ENCODE data around the gene SMURF1.

The SMURF1 gene

DNA sequence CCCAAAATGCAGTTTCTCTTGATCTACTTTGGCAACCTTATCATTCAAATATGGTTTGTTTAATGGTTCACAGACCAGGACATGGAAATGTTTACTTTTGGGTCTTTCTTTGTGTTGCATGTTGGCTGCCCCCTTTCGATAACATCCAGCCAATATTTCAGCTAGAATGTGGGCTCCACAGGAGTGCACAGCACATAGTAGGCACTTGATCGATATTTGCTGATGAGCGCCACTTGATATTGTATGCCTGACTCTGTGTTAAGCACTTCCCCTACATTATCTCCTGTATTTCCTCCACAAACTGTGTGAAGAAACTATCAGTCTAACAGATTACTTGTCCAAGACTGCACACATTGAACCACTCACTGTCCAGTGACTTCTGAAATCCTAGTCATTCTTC, 60.2 kb downstream of the SMURF1 start:
- Histone ChIP-seq H3K4me3 (ENCODE audit: low read depth, low read length) (no peak overlapping the region), H3K4me1 (ENCODE audit: control insufficient read depth, insufficient read depth, low read length, unreplicated experiment) (peaks cover 11% of the 10 kb centered on the region), H3K27me3 (ENCODE audit: insufficient read depth, low read length) (no peaks in the 10 kb centered on the region), H2AFZ (ENCODE audit: low read length, unreplicated experiment) (no peak overlapping the region), H3K27ac (ENCODE audit: low read depth, low read length) (0 out of 2 replicates have a peak overlapping the region, but pooled peaks have one; percentile 70), H3K36me3 (ENCODE audit: insufficient read depth, low read length) (peaks cover 6% of the 10 kb centered on the region), H3K79me2 (ENCODE audit: control insufficient read depth, insufficient read depth, low read length, unreplicated experiment) (peaks cover 80% of the 10 kb centered on the region)

DNA sequence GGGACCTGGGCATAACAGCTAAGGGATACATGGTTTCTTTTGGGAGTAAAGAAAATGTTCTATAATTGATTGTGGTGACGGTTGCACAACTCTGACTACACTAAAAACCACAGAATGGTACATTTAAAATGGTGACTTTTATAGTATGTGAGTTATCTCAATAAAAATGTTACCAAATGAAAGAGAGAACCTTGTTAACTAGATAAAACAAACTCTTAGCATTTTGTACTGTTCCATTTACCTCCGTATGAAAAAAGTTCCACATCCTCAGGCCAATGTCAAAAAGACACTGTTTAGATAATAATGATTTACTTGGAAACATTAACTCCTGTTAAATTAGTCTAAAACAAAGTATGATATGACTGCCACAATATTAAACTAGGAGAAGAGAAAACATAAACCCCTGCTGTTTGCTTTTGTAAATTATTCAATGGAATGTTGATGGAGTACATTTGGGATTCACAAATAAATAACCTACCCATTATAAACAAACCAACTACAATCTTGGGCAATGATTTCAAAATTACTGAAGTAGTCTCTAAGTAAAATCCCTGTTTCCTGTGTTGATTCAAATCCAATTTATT, 60.7 kb downstream of the SMURF1 start:
- Histone ChIP-seq H3K4me1 (ENCODE audit: control insufficient read depth, insufficient read depth, low read length, unreplicated experiment) (peaks cover 11% of the 10 kb centered on the region), H3K36me3 (ENCODE audit: insufficient read depth, low read length) (peaks cover 6% of the 10 kb centered on the region), H3K4me3 (ENCODE audit: low read depth, low read length) (peak overlapping the region; percentile 9; the same call in 1 of the 2 replicates), H3K27me3 (ENCODE audit: insufficient read depth, low read length) (no peaks in the 10 kb centered on the region), H3K27ac (ENCODE audit: low read depth, low read length) (peak overlapping the region; percentile 70), H2AFZ (ENCODE audit: low read length, unreplicated experiment) (no peak overlapping the region), H3K79me2 (ENCODE audit: control insufficient read depth, insufficient read depth, low read length, unreplicated experiment) (peaks cover 79% of the 10 kb centered on the region)

DNA sequence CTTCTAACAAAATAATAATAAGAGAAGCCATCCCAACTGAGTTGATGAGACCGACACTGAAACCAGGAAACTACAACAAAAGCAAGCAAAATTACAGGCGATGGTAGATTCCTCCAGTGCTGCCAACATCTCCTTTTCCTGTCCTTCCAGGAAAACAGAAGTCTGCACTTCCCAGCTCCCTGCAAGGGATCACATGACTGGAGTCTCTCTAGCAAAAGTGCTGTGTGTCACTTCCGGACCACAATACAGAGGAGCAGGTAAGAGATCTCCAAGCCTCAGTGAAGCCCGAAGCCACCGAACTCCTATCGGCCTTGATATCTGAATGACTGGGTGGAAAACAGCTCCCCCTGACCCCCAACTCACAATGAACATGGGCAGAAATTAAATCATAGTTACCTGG, 63.2 kb downstream of the SMURF1 start:
- no peak overlapping the region for H2AFZ ChIP-seq (ENCODE audit: low read length, unreplicated experiment)
- no peak overlapping the region for H3K27ac ChIP-seq (ENCODE audit: low read depth, low read length)
- peaks cover 11% of the 10 kb centered on the region for H3K4me1 ChIP-seq (ENCODE audit: control insufficient read depth, insufficient read depth, low read length, unreplicated experiment)
- no peaks in the 10 kb centered on the region for H3K27me3 ChIP-seq (ENCODE audit: insufficient read depth, low read length)
- H3K36me3 ChIP-seq (ENCODE audit: insufficient read depth, low read length), result peaks cover 6% of the 10 kb centered on the region; the same call in 1 of the 2 replicates
- no peak overlapping the region for H3K4me3 ChIP-seq (ENCODE audit: low read depth, low read length)
- H3K79me2 ChIP-seq (ENCODE audit: control insufficient read depth, insufficient read depth, low read length, unreplicated experiment), result peaks cover 74% of the 10 kb centered on the region

DNA sequence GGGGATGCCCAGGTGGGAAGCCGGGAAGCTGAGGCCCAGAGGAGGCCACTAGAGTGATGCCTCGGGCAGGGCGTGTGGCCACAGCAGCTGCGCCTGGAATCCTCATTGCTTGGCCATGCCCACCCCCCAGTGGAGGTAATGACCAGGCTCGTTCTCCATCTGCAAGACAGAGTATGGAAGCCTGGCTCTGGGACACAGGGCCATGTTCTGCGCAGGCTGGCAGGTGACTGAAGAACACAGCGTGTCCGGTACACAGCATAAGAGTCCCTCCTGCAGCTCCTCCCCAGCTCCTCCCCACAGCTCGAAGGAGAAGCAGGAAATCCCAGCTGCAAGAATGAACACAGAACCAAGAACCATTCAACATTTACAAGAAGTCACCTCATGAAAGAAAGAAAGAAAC, 64.8 kb downstream of the SMURF1 start:
- Histone ChIP-seq H3K79me2 (ENCODE audit: control insufficient read depth, insufficient read depth, low read length, unreplicated experiment) (peaks cover 76% of the 10 kb centered on the region), H3K27me3 (ENCODE audit: insufficient read depth, low read length) (no peaks in the 10 kb centered on the region), H3K36me3 (ENCODE audit: insufficient read depth, low read length) (peaks cover 6% of the 10 kb centered on the region; the same call in 1 of the 2 replicates), H3K4me1 (ENCODE audit: control insufficient read depth, insufficient read depth, low read length, unreplicated experiment) (peaks cover 11% of the 10 kb centered on the region), H3K4me3 (ENCODE audit: low read depth, low read length) (no peak overlapping the region), H2AFZ (ENCODE audit: low read length, unreplicated experiment) (no peak overlapping the region), H3K27ac (ENCODE audit: low read depth, low read length) (no peak overlapping the region)

DNA sequence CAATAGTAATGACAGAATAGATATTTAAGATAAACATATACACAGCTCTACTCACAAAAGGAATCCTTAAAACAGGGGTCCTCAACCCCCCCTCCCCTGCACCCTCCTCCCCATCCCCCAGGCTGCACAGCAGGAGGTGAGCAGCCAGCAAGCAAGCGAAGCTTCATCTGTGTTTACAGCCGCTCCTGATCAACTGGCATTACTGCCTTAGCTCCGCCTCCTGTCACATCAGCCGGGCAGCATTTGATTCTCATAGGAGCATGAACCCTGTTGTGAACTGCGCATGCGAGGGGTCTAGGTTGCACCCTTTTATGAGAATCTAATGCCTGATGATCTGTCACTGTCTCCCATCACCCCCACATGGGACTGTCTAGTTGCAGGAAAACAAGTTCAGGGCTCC, 65.5 kb downstream of the SMURF1 start:
- peaks cover 77% of the 10 kb centered on the region for H3K79me2 ChIP-seq (ENCODE audit: control insufficient read depth, insufficient read depth, low read length, unreplicated experiment)

DNA sequence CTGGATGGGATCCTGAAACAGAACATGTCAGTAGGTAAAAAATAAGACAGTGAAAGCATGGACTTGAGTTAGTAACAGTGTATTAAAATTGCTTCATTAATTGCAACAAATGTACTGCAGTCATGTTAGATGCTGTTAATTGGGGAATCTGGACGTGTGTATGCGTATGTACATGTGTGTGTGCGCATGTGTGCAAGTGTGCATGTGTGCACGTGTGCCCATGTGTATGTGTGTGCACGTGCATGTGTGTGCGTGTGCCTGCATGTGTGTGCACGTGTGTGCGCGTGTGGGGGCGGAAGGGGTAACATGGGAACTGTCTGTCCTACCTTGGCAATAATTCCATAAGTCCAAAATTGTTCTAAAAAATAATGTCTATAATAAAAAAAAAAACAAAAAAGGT, 67.3 kb downstream of the SMURF1 start:
- no peak overlapping the region for H3K27ac ChIP-seq (ENCODE audit: low read depth, low read length)
- H3K79me2 ChIP-seq (ENCODE audit: control insufficient read depth, insufficient read depth, low read length, unreplicated experiment), result peaks cover 79% of the 10 kb centered on the region

More for the DNA sequence above, 65.5 kb downstream of the SMURF1 start:
- Histone ChIP-seq H3K27me3 (ENCODE audit: insufficient read depth, low read length) (no peaks in the 10 kb centered on the region), H2AFZ (ENCODE audit: low read length, unreplicated experiment) (no peak overlapping the region), H3K4me3 (ENCODE audit: low read depth, low read length) (no peak overlapping the region), H3K4me1 (ENCODE audit: control insufficient read depth, insufficient read depth, low read length, unreplicated experiment) (peaks cover 5% of the 10 kb centered on the region), H3K27ac (ENCODE audit: low read depth, low read length) (no peak overlapping the region), H3K36me3 (ENCODE audit: insufficient read depth, low read length) (peaks cover 6% of the 10 kb centered on the region; the same call in 1 of the 2 replicates)

DNA sequence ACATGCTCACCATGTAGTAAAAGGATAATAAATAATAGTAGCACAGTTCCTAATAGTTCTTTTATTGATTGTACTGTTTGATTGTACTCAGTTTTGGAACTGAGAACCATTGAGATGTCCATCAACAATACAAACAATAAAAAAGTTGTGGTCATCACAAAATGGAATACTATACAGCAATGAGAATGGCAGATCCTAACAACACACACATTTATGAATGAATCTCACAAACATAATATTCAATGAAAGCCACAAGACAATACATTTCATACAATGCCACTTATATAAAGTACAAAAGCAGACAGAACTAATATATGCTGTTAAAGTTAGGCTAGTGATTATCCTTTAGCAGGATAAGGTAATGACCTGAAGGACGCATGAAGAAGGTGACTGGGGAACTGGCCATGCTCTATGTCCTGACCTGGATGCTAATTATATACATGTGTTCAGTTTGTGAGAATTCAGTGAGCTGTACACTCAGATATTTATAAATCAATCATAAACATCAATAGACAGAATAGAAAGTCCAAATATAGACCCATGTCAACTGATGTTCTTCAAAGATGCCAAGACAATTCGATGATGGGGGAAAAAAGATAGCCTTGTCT, 70.0 kb downstream of the SMURF1 start:
- H3K27me3 ChIP-seq (ENCODE audit: insufficient read depth, low read length), result no peaks in the 10 kb centered on the region
- no peak overlapping the region for H2AFZ ChIP-seq (ENCODE audit: low read length, unreplicated experiment)
- peaks cover 9% of the 10 kb centered on the region for H3K4me1 ChIP-seq (ENCODE audit: control insufficient read depth, insufficient read depth, low read length, unreplicated experiment)
- no peak overlapping the region for H3K4me3 ChIP-seq (ENCODE audit: low read depth, low read length)
- no peak overlapping the region for H3K27ac ChIP-seq (ENCODE audit: low read depth, low read length)
- peaks cover 6% of the 10 kb centered on the region; the same call in 1 of the 2 replicates for H3K36me3 ChIP-seq (ENCODE audit: insufficient read depth, low read length)
- peaks cover 78% of the 10 kb centered on the region for H3K79me2 ChIP-seq (ENCODE audit: control insufficient read depth, insufficient read depth, low read length, unreplicated experiment)

More for the DNA sequence above, 67.3 kb downstream of the SMURF1 start:
- Histone ChIP-seq H2AFZ (ENCODE audit: low read length, unreplicated experiment) (no peak overlapping the region), H3K36me3 (ENCODE audit: insufficient read depth, low read length) (peaks cover 6% of the 10 kb centered on the region; the same call in 1 of the 2 replicates), H3K27me3 (ENCODE audit: insufficient read depth, low read length) (no peaks in the 10 kb centered on the region), H3K4me3 (ENCODE audit: low read depth, low read length) (no peak overlapping the region), H3K4me1 (ENCODE audit: control insufficient read depth, insufficient read depth, low read length, unreplicated experiment) (peaks cover 9% of the 10 kb centered on the region)

DNA sequence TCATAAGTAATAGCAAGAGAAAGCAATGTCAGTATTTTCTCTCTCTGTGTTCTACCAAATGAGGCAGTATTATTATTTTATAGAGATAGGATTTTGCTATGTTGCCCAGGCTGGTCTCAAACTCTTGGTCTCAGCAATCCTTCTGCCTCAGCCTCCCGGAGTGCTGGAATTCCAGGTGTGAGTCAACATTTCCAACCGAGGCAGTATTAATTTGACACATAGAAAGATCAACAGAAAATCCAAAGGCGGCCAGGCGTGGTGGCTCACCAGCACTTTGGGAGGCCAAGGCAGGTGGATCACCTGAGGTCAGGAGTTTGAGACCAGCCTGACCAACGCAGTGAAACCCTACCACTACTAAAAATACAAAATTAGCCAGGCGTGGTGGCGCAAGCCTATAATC, 71.8 kb downstream of the SMURF1 start:
- H2AFZ ChIP-seq (ENCODE audit: low read length, unreplicated experiment), result no peak overlapping the region
- H3K4me1 ChIP-seq (ENCODE audit: control insufficient read depth, insufficient read depth, low read length, unreplicated experiment), result peaks cover 9% of the 10 kb centered on the region
- peaks cover 6% of the 10 kb centered on the region; the same call in 1 of the 2 replicates for H3K36me3 ChIP-seq (ENCODE audit: insufficient read depth, low read length)
- peaks cover 84% of the 10 kb centered on the region for H3K79me2 ChIP-seq (ENCODE audit: control insufficient read depth, insufficient read depth, low read length, unreplicated experiment)
- H3K4me3 ChIP-seq (ENCODE audit: low read depth, low read length), result no peak overlapping the region
- H3K27me3 ChIP-seq (ENCODE audit: insufficient read depth, low read length), result no peaks in the 10 kb centered on the region
- peak overlapping the region; percentile 59; the same call in 1 of the 2 replicates for H3K27ac ChIP-seq (ENCODE audit: low read depth, low read length)

DNA sequence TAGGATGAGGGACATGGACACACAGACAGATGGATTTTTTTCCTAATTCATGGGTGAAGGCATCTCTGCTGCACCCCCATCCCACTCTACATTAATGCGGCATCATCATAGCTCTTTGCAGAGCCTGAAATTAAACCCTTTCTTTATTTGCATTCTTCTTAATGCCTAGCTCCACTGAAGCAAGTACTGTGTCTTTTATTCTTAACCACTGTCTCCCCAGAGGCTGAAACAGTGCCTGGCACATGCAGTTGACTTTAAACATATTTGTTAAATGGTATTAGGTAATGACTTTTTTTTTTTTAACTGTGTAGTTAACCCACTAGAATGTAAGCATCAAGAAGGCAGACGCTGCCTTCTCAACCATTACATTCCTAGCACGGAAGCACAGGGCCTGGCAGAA, 73.5 kb downstream of the SMURF1 start:
- H3K36me3 ChIP-seq (ENCODE audit: insufficient read depth, low read length), result no peaks in the 10 kb centered on the region
- no peak overlapping the region for H2AFZ ChIP-seq (ENCODE audit: low read length, unreplicated experiment)
- H3K4me3 ChIP-seq (ENCODE audit: low read depth, low read length), result no peak overlapping the region
- H3K27ac ChIP-seq (ENCODE audit: low read depth, low read length), result no peak overlapping the region
- no peaks in the 10 kb centered on the region for H3K27me3 ChIP-seq (ENCODE audit: insufficient read depth, low read length)
- peaks cover 9% of the 10 kb centered on the region for H3K4me1 ChIP-seq (ENCODE audit: control insufficient read depth, insufficient read depth, low read length, unreplicated experiment)
- H3K79me2 ChIP-seq (ENCODE audit: control insufficient read depth, insufficient read depth, low read length, unreplicated experiment), result peaks cover 80% of the 10 kb centered on the region

DNA sequence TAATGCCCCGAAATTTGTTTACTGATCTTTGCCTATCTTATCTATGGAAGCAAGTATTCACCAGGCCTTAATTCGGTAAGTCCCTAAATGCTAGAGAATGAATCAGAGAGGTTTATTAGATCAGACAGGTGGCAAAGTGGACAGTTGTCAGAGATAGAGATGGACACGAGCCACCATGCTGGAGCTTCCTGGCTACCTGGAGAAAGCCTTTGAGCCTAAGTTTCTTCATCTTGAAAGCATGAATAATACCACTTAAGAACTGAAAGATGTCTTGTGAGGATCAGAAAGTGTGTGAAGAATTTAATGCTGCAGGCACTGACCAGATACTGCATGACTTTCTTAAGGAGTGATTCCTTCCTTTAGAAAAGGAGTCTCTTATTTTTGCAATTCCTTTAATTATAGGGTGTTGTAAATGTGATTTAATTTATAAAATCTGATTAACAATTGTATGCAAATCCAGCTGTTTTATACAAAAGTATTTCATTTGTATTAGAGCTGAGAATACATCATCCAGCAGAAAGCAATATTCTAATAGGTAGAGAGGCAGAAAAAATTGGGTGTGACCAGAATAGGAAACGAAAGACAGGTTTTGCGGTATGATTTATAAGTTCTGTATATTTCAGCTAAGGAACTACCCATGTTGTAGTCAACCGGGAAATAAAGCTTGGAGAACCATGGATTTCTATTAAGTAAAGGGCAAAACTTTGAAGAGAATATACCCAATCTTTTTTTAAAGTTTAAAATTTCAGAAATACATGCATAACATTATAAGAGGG, 82.7 kb downstream of the SMURF1 start:
- Histone ChIP-seq H3K27me3 (ENCODE audit: insufficient read depth, low read length) (no peaks in the 10 kb centered on the region), H3K27ac (ENCODE audit: low read depth, low read length) (no peak overlapping the region), H2AFZ (ENCODE audit: low read length, unreplicated experiment) (no peak overlapping the region), H3K79me2 (ENCODE audit: control insufficient read depth, insufficient read depth, low read length, unreplicated experiment) (peaks cover 33% of the 10 kb centered on the region), H3K36me3 (ENCODE audit: insufficient read depth, low read length) (peaks cover 4% of the 10 kb centered on the region; the same call in 1 of the 2 replicates), H3K4me1 (ENCODE audit: control insufficient read depth, insufficient read depth, low read length, unreplicated experiment) (no peaks in the 10 kb centered on the region), H3K4me3 (ENCODE audit: low read depth, low read length) (no peak overlapping the region)

Measured in ACC112 (cell line).